Stomach smooth muscle (tissue), 2 donors: Measurements from ENCODE around the gene CD37.
"Not testable (repeated sequence)": the region's sequence is repeated elsewhere in the genome, so short reads cannot be mapped to it uniquely, and the experiment has no call there.

Source experiments
- H3K27ac ChIP-seq: one replicate; pipeline ENCODE4 v1.7.0; 2013; ENCODE audit warnings: mild to moderate bottlenecking, low read length, inconsistent platforms
- H3K27me3 ChIP-seq, 2 donors: one replicate each; pipeline ENCODE4 v1.7.0; 2013; ENCODE audit warnings: low read length in 2 of 2; ENCODE audit not compliant: insufficient read depth in 2 of 2, control insufficient read depth in 1 of 2
- H3K36me3 ChIP-seq, 2 donors: one replicate each; pipeline ENCODE4 v1.7.0; 2013; ENCODE audit warnings: low read length in 2 of 2; ENCODE audit not compliant: control insufficient read depth in 2 of 2, insufficient read depth in 2 of 2
- H3K4me1 ChIP-seq: one replicate; pipeline ENCODE4 v1.7.0; 2013; ENCODE audit warnings: low read length; ENCODE audit not compliant: control insufficient read depth, insufficient read depth
- H3K4me3 ChIP-seq, 2 donors: one replicate each; pipeline ENCODE4 v1.7.0; 2013; ENCODE audit warnings: low read length in 2 of 2
- H3K9ac ChIP-seq, 2 donors: one replicate each; pipeline ENCODE4 v1.7.0; 2013; ENCODE audit warnings: low read length in 2 of 2, mild to moderate bottlenecking in 1 of 2
- H3K9me3 ChIP-seq, 2 donors: one replicate each; pipeline ENCODE4 v1.7.0; 2013; ENCODE audit warnings: low read length in 2 of 2; ENCODE audit not compliant: control insufficient read depth in 2 of 2
- donor health status: healthy.
- donor health status: Pancreatic carcinoma.

The CD37 gene, protein sequence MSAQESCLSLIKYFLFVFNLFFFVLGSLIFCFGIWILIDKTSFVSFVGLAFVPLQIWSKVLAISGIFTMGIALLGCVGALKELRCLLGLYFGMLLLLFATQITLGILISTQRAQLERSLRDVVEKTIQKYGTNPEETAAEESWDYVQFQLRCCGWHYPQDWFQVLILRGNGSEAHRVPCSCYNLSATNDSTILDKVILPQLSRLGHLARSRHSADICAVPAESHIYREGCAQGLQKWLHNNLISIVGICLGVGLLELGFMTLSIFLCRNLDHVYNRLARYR

DNA sequence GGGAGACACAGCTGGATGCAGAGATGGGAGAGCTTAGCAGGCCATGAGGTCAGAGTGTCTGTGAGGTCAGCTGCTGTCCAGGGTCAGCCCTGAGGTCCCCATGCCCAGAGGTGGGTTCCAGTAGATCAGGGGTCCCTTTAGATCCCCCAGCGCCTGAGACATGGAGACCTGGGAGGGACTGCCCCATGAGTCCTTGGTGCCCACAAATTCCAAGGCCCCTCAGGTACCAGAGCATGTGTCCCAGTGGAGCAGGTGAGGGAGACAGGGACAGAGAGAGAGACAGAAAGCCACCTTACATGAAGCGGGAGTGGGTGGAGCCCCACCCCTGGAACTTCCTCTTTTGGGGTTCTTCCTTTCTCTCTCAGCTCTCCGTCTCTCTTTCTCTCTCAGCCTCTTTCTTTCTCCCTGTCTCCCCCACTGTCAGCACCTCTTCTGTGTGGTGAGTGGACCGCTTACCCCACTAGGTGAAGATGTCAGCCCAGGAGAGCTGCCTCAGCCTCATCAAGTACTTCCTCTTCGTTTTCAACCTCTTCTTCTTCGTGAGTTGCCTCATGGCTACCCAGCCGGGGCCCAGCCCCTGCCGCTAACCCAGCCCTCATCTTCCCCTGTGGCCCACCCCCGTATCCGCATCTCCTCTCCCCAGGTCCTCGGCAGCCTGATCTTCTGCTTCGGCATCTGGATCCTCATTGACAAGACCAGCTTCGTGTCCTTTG, at the start of gene CD37:
CD37 (plus strand) TSS at position 336 of the 713 bp plus-strand sequence; CDS start at position 471, 135 bp downstream.
- H3K27me3 ChIP-seq: no peaks in the 10 kb centered on the region
- H3K4me1 ChIP-seq: peaks cover 16% of the 10 kb centered on the region
- no peak within 1 kb of the TSS for H3K27ac ChIP-seq
- H3K4me3 ChIP-seq: peak within 1 kb of the TSS in 1 of 2 donors; percentile 22
- H3K9ac ChIP-seq: no peak within 1 kb of the TSS
- H3K36me3 ChIP-seq: peaks cover 0 to 10% of the 10 kb centered on the region in 2 donors
- no peaks in the 10 kb centered on the region for H3K9me3 ChIP-seq

DNA sequence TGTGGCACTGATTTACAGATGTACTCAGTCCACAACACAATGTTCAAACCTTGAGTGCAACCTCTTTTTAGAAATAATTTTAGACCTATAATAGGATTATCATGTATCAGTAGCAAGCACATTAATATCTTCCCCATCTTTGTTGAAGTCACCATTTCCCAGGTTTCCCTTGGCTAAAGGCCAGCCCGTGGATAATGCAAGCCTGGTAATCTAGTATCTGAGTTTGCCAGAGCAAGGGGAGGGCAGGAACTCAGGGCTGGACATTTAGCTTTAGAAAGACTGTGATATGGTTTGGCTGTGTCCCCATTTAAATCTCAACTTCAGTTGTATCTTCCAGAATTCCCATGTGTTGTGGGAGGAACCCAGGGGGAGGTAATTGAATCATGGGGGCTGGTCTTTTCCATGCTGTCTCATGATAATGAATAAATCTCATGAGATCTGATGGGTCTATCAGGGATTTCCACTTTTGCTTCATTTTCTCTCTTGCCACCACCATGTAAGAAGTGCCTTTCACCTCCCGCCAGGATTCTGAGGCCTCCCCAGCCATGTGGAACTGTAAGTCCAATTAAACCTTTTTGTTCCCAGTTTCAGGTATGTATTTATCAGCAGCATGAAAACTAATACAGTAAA, 48.0 kb upstream of the CD37 start:
- H3K27ac ChIP-seq: no peak overlapping the region
- no peaks in the 10 kb centered on the region for H3K36me3 ChIP-seq
- no peak overlapping the region for H3K9ac ChIP-seq
- no peaks in the 10 kb centered on the region for H3K4me1 ChIP-seq
- no peaks in the 10 kb centered on the region for H3K27me3 ChIP-seq
- no peak overlapping the region for H3K4me3 ChIP-seq
- H3K9me3 ChIP-seq: no peaks in the 10 kb centered on the region

DNA sequence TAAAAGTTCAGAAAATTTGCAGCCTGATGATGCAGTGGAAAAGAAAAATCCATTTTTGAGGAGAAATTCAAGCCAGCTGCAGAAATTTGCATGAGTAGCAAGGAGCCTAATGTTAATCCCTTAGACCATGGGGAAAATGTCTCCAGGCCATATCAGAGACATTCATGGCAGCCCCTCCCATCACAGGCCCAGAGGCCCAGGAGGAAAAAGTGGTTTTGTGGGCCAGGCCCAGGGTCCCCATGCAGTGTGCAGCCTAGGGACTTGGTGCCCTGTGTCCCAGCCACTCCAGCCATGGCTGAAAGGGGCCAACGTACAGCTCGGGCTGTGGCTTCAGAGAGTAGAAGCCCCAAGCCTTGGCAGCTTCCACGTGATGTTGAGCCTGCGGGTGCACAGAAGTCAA, 47.0 kb upstream of the CD37 start:
- H3K9me3 ChIP-seq: not testable (repeated sequence)

DNA sequence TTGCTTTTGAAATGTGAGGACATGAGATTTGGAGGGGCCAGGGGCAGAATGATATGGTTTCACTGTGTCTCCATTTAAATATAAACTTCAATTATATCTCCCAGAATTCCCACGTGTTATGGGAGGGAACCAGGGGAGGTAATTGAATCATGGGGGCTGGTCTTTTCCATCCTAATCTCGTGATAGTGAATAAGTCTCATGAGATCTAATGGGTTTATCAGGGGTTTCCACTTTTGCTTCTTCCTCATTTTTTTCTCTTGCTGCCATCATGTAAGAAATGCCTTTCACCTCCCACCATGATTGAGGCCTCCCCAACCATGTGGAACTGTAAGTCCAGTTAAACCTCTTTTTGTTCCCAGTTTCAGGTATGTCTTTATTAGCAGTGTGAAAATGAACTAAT, 45.9 kb upstream of the CD37 start:
- H3K9ac ChIP-seq, H3K4me3 ChIP-seq, H3K27ac ChIP-seq, H3K9me3 ChIP-seq, H3K4me1 ChIP-seq, H3K36me3 ChIP-seq, H3K27me3 ChIP-seq: not testable (repeated sequence)

More for the DNA sequence above, 47.0 kb upstream of the CD37 start:
- not testable (repeated sequence) for H3K36me3 ChIP-seq, H3K27ac ChIP-seq, H3K27me3 ChIP-seq, H3K4me1 ChIP-seq, H3K4me3 ChIP-seq, H3K9ac ChIP-seq

DNA sequence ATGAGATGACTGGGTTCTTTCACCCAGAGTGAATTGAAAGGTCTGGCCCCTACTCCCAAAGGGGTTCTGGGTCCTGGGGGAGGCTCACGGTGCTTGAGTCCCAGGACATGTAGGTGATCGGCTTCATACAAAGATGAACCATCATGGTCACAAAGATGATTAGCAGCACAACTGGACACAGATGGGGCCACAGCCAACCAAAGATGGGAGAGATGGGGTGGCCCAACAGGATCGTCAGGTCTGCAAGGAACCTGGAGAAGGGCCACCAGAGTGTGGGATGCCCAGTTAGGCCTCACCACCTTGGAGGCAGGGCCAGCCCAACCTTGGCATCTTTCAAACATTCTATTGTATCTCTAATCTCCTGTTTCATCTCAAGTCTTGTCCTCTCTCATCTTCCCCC, 44.7 kb upstream of the CD37 start:
- Histone ChIP-seq H3K36me3 (peaks cover 0 to 2% of the 10 kb centered on the region in 2 donors), H3K9ac (no peak overlapping the region), H3K4me1 (no peaks in the 10 kb centered on the region), H3K27ac (no peak overlapping the region), H3K9me3 (no peaks in the 10 kb centered on the region), H3K27me3 (no peaks in the 10 kb centered on the region), H3K4me3 (no peak overlapping the region)

DNA sequence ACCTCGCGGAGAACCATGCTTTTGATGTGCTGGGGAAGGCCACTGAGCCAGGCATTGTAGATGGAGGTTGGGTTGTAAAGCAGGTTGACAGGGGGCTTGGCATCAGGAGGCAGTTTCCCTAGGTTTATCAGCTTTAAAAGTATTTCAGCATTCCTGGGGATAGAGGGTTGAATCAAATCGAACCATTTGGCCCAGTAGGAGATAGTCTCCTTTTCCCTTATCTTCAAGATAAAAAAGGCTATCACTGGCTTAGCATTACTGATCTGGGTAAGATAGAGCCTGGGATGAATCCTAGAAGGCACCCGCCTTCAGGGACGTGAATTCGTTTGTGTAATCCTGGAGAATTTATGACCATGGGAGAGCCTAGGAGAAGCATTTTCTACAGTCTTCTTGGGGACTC, 40.8 kb upstream of the CD37 start:
- Histone ChIP-seq H3K9ac (no peak overlapping the region), H3K27me3 (no peaks in the 10 kb centered on the region), H3K36me3 (peaks cover 0 to 2% of the 10 kb centered on the region in 2 donors), H3K9me3 (no peaks in the 10 kb centered on the region), H3K4me1 (no peaks in the 10 kb centered on the region), H3K27ac (no peak overlapping the region), H3K4me3 (no peak overlapping the region)

DNA sequence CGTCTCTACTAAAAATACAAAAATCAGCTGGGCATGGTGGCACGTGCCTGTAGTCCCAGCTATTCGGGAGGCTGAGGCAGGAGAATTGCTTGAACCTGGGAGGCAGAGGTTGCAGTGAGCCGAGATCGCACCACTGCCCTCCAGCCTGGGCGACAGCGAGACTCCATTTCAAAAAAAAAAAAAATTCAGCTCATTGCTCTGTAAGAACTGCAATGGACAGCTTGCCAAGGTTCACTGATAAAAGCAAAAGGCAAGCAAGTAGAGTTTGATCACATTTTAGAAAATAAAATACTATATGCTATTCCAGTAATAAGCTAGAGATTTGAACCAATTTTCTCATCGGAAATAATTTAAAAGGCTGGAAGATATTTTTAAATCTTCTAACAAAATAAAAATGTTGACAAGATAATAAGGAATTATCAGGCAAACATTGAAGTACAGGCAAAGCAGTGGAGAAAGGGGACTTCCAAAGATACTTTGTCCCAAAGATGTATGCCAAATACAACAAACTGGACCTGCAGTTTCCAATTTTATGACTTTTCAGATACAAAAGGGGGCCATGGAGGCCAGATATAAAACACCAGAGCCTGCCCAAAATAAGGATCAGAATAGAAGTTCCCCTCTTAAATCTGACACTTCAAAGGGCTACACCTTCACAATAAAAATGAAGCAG, 39.9 kb upstream of the CD37 start:
- H3K9ac ChIP-seq: no peak overlapping the region
- H3K27me3 ChIP-seq: no peaks in the 10 kb centered on the region
- no peaks in the 10 kb centered on the region for H3K4me1 ChIP-seq
- H3K27ac ChIP-seq: no peak overlapping the region
- peaks cover 0 to 2% of the 10 kb centered on the region in 2 donors for H3K36me3 ChIP-seq
- no peak overlapping the region for H3K4me3 ChIP-seq
- no peaks in the 10 kb centered on the region for H3K9me3 ChIP-seq

DNA sequence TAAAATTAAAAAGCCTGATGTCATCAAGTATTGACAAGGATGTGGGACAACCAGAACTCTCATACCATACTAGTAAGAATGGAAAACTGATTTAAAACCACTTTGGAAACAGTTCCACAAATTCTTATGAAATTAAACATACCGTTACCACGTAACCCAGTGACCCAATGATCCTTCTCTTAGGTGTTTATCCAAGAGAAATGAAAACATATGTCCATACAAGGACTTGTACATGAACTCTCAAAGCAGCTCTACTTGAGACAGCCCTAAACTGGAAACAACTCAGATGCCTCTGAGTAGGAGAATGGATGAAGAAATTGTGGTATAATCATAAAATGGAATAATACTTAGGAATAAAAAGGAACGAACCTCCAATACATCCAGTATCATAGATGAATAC, 37.8 kb upstream of the CD37 start:
- no peak overlapping the region for H3K9ac ChIP-seq
- H3K27ac ChIP-seq: no peak overlapping the region
- peaks cover 0 to 2% of the 10 kb centered on the region in 2 donors for H3K36me3 ChIP-seq
- no peak overlapping the region for H3K4me3 ChIP-seq
- no peaks in the 10 kb centered on the region for H3K9me3 ChIP-seq
- no peaks in the 10 kb centered on the region for H3K27me3 ChIP-seq
- H3K4me1 ChIP-seq: no peaks in the 10 kb centered on the region

DNA sequence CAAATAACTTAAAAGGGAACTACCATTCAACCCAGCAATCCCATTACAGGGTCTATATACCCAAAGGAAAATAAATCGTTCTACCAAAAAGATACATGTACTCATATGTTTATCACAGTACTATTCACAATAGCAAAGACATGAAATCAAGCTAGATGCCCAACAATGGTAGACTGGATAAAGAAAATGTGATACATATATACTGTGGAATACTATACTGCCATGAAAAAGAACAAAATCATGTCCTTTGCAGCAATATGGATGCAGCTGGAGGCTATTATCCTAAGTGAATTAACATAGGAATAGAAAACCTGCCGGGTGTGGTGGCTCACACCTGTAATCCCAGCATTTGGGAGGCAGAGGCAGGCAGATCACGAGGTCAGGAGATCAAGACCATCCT, 36.6 kb upstream of the CD37 start:
- not testable (repeated sequence) for H3K36me3 ChIP-seq, H3K4me1 ChIP-seq, H3K27ac ChIP-seq, H3K9me3 ChIP-seq, H3K4me3 ChIP-seq, H3K9ac ChIP-seq, H3K27me3 ChIP-seq

DNA sequence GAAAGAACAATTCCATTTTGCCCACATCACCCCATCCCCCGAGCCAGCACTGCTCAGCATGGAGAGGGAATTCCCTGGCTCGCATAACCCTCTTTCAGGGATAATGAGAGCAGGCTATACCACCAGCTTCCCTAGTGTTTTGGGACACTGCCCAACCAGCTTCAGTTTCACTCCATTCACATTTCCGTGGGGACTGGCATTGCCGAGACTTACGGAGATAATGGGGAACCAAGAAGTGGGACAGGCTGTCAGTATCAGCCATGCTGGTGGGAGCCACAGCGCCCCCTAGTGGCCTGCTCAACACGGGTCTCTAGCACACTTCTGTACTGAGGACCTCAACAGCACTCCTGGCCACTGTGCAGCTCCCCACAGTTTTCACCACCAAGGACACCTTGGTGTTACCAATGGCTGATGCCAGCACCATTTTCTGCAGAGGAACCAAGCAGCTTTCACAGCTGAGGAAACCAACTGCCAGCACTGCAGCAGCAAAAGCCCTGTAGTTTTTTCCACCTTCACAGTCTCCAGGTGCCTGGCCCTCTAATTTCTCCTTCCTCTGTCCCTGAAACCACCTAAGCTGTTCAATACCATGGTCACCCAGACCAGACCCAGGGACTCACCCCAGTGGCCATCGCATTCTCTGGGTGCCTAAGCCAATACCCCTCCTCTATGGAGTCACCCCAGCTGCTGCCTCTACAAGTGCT, 33.9 kb upstream of the CD37 start:
- no peaks in the 10 kb centered on the region for H3K4me1 ChIP-seq
- no peak overlapping the region for H3K27ac ChIP-seq
- no peak overlapping the region for H3K9ac ChIP-seq
- H3K27me3 ChIP-seq: no peaks in the 10 kb centered on the region
- peaks cover 0 to 3% of the 10 kb centered on the region in 2 donors for H3K9me3 ChIP-seq
- peak overlapping the region in 1 of 2 donors; percentile 40 for H3K4me3 ChIP-seq
- peaks cover 0 to 2% of the 10 kb centered on the region in 2 donors for H3K36me3 ChIP-seq
